HG02798 (cell line): ENCODE measurements around the gene HIPK1.

Experiments
- ATAC-seq: cut with Tn5 transposase; IDR thresholded peaks from one replicate; pipeline ENCODE4 v1.9.1; 2021; ENCODE audit warnings: mild to moderate bottlenecking; ENCODE audit not compliant: unreplicated experiment, poor library complexity

HIPK1 gene

DNA sequence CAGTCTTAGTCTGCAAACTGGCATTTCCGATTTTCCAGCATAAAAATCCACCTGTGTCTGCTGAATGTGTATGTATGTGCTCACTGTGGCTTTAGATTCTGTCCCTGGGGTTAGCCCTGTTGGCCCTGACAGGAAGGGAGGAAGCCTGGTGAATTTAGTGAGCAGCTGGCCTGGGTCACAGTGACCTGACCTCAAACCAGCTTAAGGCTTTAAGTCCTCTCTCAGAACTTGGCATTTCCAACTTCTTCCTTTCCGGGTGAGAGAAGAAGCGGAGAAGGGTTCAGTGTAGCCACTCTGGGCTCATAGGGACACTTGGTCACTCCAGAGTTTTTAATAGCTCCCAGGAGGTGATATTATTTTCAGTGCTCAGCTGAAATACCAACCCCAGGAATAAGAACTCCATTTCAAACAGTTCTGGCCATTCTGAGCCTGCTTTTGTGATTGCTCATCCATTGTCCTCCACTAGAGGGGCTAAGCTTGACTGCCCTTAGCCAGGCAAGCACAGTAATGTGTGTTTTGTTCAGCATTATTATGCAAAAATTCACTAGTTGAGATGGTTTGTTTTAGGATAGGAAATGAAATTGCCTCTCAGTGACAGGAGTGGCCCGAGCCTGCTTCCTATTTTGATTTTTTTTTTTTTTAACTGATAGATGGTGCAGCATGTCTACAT lies 47.6 kb downstream of the HIPK1 start:
- no peak for ATAC-seq

DNA sequence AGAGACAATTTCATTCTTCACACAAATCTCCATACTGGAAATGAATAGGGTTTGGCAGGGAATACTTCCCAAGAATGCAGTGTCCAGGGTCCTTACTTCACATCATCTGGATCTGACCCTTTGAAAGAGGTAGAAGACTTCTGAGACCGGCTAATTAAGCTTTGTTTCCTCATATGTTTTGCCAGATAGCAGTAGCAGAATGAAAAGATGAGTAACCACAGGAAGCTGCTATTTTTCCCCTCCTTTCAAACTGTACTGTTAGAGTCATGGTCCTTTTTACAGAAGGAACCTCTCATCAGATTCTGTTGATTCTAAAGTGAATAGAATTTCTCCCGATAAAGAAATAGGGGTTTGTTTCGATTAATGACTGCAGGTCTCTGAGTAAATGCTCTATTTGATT lies 48.8 kb downstream of the HIPK1 start:
- no peak for ATAC-seq

DNA sequence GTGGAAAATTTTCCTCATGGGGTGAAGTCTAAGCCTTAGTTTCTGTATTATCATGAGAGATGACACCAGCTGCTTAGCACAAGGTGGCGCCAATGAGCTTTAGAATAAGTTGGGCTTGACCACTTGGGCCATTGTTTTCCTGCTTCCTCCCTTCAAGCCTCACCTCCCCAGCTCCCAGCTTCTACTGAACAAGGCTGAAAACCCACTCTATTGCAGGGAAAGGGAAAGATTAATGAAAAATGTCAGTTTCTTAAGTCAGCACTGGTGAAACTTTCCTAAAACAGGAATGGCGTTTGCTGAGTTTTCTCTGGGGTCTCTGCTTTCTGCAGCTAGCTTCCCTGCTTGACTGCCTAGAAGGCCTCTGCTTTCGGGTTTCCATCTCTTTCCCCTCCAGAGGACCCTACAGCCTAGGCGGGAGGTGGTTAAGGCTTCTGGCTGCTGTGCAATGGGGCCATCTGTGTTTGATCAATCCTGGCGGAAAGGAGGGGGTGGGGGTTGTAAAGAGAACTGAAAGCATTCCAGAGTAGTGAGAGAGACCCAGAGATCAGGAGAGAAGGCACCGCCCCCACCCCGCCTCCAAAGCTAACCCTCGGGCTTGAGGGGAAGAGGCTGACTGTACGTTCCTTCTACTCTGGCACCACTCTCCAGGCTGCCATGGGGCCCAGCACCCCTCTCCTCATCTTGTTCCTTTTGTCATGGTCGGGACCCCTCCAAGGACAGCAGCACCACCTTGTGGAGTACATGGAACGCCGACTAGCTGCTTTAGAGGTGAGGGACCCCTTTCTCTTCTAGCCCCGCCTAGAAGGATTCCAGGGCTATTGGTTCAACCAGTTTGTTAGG lies 50.0 kb downstream of the HIPK1 start, which contains the start of gene OLFML3:
Gene OLFML3, plus strand, starts transcription at position 612 of the 840 bp plus-strand sequence. Its CDS starts 43 bp downstream, at position 655.
- peak; percentile 54 for ATAC-seq

DNA sequence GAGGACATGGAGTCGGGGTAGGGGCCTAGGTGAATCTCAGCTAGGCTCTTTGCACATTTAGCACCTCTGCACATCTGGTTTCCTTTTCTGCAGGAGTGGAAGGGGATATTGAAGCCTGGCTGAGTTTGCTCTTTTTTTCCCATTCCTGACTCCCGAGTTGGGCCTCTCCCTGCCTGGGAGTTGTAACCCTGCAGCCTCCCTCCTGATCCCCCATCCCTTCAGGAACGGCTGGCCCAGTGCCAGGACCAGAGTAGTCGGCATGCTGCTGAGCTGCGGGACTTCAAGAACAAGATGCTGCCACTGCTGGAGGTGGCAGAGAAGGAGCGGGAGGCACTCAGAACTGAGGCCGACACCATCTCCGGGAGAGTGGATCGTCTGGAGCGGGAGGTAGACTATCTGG lies 51.0 kb downstream of the HIPK1 start:
- no peak for ATAC-seq

DNA sequence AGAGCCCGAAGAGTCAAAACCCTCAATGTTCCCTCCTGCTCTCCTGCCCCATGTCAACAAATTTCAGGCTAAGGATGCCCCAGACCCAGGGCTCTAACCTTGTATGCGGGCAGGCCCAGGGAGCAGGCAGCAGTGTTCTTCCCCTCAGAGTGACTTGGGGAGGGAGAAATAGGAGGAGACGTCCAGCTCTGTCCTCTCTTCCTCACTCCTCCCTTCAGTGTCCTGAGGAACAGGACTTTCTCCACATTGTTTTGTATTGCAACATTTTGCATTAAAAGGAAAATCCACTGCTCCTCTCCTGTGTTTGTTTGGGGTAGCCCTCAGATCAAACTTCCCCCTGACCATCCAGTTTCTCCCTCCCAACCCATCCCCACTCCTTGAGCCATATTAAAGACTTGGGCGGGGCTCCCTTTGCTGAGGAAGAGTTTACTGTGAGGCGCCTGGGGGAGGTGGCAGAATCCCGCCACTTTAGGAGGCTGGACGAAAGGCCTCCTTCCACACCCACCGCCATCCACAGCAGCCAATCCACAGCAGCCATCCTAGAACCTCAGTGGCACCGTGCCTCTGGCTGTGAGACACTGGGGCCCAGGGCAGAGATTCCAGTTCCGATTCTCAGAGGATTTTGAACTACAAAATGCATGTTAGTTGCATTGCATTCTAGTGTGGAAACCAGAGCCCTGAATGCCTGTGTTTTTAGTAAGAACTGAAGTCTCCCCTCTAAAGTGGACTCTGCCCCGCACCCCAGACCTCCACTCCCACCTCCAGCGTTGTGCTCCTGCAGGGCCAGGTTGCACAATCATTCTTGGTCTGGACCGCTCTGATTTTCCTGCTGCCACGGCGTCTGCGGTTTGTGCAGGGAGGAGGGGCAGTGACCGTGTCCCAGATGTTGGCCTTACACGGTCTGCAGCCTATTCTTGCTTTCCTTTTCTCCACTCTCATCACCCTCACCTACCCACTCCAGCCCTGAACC lies 53.1 kb downstream of the HIPK1 start:
- peak; percentile 46 for ATAC-seq

DNA sequence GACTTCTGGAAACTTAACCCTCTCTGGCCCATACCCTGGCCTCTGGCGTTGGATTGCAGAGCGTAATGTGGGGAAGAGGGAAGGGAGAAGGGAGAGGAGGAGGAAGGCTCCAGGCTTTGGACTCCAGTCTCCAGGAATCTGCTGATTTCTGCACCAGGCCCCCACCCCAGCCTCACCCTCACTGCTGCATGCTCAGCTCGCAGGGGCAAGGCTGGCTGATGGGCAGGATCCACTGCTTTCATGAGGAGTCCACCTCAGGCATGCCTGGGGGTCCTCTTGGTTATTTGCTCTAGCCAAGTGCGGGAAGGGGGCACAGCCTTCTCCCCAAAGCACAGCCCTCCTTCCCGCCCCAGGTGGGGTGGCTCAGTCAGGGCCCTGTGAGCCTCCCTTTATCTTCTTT lies 53.8 kb downstream of the HIPK1 start:
- ATAC-seq, result no peak

DNA sequence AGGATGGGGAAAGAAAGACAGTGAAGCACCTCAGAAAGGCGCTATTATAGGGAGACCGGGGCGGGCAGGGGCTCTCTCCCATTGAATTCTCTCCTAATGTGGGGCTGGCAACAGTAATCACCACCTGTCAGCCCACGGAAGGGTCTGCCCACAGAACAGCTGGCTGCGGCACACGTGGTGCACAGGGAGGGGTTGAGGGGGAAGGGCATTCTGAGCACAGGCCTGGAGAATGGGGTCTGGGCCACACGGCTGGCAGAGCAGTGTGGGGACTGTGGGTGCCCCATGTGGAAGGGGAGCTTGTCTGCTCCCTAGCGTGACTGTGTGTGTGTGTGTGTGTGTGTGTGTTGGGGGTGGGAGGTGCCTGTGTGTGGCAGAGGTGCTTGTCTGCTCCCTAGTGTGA lies 54.3 kb downstream of the HIPK1 start:
- ATAC-seq, result no peak

DNA sequence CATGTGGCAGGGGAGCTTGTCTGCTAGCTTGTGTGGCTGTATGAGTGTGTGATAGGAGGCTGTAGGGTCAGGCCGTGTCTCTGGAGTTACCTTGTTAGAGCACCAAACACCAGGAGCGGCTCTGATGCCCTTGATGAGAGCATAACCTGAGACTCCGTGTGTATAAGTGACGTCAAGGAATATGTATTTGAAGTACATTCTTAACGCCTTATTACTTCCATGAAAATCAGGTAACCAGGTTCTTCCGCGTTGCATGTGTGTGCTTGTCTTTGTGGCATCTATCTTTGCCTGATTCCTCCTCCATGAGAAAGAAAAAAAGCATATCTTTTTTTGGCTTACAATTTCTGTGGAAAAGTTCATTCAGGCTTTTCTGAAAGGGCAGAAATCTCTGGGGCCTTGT lies 54.7 kb downstream of the HIPK1 start:
- ATAC-seq, result no peak

DNA sequence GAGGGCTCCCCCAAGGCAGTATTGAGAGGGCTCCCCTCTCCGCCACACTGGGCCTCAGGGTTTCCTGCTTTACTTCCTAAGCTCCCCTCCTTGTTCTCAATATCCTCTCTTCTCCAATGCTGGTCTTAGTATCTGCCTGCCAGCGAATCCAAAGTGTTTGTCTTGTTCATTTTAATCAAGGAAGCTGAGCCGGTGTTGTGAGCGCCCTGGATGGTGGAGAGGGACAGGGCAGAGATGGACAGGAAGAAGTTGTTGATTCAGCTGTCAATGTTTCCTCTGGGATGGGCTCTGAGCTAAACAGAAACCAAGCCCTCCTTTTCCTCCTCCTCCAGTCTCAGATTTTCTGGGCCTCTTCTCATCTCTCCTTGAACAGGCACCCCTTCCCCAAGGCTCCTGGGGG lies 55.6 kb downstream of the HIPK1 start:
- ATAC-seq, result no peak

DNA sequence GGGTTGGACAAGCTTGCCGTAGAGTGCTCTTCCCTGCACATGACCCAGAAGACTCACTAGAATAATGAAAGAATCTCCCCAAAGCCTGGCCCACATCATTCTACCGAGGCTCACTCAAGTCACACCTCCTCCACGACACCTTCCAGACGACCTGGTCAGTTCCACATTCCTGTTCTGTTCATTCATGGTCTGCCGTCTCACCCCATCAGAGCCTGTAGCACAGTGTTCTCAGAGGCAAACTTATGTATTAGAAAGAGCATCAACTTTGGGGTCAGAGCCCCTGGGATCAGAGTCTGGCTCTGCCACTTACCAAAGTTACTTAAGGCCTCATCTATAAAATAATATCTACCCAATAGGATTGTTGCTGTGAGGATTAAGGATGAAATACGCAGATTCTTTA lies 57.7 kb downstream of the HIPK1 start:
- no peak for ATAC-seq

DNA sequence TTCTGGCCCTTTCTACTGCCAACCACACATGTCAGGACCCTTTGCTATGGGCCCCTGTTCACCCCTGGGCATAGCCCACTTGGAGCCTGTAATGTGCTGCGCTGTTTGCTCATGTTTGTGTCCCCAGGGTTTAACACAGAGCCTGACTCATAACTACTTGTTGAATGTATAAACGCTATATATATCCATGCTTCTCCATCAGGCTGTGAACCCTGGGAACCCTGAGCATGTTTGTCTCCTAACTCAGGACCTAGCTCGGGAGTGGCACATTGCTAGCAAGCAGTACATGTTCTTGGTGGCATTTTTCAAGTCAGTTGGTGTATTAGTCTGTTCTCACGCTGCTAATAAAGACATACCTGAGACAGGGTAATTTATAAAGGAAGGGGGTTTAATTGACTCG lies 58.1 kb downstream of the HIPK1 start:
- ATAC-seq, result no peak

DNA sequence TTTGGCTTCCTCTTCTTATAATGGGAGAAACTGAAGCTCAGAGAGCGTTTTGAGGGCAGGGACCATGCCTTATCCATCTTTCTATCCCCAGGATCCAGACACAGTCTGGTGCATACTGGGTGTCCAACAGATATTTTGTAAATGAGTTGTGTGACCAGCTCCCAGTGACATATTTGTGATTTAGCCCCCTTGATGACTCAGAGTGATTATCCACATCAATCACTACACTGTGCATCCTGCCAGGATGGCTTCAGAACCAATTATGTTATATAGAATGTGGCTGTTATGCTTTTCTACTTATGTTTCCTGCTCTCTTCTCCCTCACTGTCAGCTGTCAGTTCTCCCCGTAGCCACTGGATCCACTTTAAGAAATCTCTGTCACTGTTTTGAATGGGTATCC lies 61.4 kb downstream of the HIPK1 start:
- no peak for ATAC-seq

DNA sequence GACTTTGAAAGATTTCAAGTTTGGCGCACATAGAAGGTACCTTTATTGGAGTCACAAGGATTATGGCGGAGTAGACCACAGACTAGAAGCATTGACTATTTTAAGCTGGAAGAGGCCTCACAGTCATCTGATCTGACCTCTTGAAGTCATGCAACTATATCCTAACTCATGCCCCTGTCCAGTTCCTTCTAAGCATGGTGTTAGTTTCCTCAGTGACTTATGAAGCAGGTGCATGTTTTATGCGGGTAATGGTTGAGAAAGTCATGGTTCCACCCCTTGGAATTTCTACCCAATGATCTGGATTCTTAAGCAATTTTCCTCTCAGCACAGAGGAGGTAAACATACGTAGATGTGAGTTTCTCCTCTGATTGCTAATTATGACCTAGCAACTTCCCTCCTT lies 61.8 kb downstream of the HIPK1 start:
- no peak for ATAC-seq

DNA sequence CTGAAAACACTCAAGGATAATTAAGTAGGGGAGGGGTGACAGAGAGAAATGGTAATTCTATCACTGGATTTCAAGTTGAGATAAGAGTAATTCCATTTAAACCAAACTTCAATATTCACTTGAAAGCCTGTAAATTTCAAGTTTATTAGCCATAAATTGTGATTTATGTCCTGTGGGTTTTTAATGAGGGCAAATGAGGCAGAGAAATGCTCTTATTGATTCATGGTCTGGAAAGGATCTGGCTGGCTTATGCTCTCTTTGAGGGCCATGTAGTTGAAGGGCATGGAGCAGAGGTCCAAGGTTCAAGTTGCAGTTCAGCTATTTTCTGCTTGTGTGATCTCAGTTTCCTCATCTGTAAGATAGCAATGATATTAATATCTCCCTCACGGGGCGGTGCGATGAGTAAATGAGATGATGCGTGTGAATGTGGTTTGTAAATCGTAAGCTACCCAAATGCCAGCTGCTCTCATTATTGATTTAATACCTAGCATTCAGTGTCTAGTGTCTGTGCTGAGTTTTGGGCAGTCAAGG lies 62.4 kb downstream of the HIPK1 start:
- ATAC-seq, result no peak

DNA sequence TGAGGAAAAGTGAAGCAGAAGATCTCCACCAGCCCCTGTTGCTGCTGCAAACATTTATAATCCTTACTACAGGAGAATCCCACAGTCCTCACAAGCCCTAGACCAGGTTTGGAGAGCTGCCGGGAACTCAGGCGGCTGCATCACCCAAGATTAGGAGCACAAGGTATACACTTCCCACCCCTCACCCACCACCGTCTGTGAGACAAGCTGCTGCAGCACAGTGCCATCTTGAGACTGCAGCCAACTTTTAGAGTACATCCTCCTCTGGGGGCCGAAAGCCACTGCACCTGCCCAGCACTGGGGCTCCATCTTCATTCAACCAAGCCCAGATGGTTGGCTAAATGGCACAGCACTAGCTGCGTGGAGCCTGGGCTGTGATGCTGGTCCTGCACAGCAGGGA lies 63.9 kb downstream of the HIPK1 start:
- ATAC-seq, result no peak

DNA sequence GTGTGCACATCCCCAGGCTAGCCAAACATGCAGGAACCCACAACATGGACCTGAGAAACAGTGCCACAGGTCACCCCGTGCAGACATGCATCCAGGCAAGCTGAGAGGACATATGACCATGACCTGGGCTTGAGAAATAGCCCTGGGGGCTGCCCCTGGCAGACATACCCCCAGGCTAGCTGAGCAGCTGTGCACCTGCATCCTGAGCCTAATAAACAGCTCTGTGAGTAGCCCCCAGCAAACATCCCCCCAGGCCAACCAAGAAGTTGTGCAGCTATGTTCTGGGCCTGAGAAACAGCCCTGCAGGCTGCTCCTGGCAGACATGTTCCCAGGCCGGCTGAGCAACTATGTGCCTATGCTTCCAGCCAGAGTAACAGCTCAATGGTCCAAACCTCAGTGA lies 64.6 kb downstream of the HIPK1 start:
- no peak for ATAC-seq

DNA sequence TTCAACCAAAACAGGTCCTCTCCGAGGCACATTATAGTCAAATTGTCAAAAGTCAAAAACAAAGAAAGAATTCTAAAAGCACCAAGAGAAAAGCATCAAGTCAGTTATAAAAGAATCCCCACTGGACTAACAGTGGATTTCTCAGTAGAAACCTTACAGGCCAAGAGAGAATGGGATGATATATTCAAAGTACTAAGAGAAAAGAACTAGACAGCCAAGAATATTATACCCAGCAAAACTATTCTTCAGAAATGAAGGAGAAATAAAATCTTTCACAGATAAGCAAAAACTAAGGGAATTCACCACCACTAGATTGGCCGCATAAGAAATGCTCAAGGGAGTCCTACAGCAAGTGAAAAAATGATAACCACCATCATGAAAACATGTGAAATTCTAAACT lies 66.3 kb downstream of the HIPK1 start:
- ATAC-seq, result no peak

DNA sequence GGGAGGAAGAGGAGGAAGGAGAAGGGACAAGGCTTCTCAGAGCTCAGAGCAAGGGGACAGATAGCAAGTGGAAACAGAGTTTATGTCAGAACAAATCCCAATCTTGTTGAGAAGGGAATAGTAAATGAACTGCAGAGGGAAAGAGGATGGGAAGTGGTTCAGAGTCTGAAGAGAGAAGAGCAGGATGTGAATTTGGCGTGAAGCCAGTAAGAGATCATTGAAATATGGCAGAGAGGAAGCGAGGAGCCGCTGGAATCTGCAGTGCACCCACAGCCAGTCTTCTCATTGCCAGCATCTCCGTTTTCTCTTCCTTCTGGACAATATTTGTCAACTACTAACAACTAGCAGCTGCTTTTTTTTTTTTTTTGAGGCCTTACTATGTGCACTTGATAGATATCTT lies 69.2 kb downstream of the HIPK1 start:
- no peak for ATAC-seq

DNA sequence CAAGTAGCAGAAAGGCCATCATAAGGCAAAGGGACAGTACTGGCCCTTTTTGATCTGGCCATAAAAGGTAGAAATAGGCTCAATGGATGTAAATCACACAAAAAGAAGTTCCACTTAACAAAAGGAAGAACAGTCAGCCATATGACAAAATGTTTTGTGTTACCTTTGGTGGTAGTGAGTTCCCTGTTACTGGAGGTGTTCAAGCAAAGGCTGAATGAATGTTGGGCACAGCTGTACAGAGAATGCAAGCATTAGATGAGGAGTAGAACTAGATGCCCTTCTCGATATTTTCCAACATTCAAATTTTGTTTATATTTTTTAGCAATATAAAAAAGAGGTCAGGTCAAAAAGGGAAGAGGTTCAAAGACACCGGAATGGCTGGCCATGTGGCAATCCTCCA lies 70.1 kb downstream of the HIPK1 start:
- no peak for ATAC-seq

DNA sequence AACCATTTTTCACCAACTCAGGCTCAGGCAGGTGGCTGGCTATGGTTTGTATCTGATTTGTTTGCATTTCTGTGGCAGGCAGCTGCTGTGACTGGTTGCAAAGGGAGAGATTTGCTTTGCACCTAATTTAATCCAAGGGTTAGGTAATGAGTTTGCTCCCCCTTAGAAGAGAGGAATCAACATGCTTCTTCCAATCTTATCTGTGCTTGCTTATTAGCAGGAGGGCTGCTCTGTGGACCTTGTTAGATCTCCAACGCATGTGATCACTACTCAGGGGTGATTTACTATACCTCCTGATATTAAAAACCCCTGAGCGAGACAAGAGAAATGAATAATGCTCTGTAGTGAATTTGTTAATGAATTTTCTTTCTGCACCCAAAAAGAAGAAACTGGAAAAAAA lies 70.7 kb downstream of the HIPK1 start:
- ATAC-seq, result no peak

DNA sequence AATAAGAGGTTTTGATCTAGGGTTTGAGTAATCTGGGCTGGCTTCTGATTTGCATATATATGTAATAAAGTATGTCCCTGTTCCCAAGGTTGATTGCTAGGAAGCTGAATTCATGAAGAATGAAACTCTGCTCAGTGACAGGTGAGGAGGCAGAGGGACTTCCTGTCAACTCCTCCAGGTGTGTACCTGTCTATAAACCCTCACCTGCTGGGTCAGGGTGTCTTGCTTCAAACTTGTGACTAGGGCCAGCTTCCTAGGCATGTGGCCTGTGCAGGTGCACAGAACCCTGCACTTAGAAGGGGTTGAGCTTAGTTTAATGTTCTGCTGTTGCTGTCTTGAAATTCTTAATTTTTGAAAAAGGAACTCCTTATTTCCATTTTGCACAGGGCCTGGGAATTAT lies 71.3 kb downstream of the HIPK1 start:
- ATAC-seq, result no peak
